HL-60/S4 treated with retinoic acid at 250 ng/mL for 4 days and 3 days (cell line): ENCODE measurements around the gene PARP11.

Experiments used
- in situ Hi-C: fragments of 300-500 bp; cut with MboI; formaldehyde crosslinking; loops from 2 replicates; pipeline ENCODE4 v1.7.0; 2022; ENCODE audit warnings: low sequenced_read_pairs

PARP11 gene

DNA sequence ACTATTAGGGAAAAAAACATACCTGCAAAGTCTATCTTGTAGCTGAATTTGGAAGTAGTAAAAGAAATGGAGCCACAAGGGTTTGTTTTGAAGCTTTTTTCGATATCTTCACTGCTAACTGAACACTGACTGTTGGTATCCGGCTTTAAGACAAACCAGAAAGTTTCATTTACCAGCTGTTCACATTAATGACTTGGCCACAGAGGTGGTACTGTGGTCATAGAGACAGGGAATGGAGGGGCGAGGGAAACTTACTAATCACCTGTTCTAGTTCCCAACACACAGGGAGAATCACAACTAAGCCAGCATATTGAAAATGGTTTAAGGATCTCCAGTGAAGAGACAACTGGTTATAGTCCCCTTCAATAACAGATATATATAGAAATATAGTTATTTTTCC is 44.3 kb downstream of the PARP11 start:
- in situ Hi-C loops: no loop called here

DNA sequence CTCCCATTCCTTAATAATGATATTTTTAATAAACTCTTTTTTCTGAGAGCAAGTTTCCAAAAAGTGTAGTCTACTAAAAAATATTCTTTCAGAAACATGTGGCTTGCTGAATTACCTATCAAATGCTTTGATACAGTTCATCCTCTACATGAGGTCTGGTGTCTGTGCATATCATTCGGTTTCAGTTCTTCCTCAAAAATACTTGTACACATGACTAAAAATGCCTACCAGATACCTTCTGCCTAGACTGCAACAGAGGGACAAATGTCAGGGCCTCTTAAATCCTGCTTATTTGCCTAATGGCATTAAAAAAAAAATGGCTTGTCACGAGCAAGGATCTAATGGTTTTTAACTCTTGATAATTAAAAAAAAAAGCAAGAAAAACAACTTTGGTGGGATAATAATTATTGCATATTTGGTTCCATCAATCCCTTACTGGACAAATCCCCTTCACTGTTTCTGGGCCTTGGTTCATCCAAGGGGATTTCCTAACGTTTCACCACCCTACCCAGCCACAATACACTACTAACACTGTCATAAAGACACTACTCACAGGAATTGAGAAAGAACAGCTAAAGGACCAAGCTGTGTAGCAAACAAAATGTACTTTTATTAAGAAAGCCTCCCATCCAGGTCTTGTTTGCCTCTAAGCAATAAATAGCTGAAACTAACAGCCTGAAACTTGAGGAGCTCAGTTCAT is 45.7 kb downstream of the PARP11 start:
- in situ Hi-C loops: no loop called here

DNA sequence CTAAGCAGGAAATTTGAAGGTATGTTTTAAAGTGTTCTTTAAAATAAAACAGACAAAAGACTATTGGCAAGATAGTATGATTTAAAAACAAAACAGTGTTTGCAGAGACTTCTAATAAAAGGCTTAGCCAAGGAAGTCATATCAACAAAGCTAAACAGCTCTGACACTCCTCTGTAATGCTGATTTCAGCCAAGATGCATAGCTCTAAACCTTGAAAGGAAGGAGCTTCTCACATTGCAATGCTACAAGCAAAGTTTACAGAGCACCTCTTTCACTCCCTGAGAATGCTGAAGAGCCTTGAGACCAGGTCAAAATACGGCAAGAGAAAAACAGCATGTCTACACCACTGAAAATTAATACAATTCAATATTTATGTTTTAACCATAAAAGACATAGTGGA is 51.8 kb downstream of the PARP11 start:
- in situ Hi-C loops: no loop called here

DNA sequence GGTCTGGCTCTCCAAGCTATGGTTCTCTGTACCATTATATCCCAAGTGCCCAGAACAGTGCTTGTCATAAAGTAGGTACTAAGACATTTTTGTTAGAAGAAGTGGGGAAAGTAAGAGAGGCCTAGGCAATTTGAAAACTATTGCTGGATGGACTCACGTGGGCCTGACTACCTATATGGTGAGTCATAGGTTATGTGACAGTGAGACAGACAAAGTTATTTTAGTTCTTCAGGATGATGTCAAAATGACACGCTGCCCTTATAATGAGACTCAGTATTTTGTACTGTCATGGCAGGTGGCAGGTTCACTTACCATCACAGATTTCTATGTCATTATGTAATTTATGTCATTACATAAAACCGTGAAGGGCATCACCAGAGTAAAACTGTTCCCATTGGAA is 53.1 kb downstream of the PARP11 start:
- in situ Hi-C loops: no loop called here

DNA sequence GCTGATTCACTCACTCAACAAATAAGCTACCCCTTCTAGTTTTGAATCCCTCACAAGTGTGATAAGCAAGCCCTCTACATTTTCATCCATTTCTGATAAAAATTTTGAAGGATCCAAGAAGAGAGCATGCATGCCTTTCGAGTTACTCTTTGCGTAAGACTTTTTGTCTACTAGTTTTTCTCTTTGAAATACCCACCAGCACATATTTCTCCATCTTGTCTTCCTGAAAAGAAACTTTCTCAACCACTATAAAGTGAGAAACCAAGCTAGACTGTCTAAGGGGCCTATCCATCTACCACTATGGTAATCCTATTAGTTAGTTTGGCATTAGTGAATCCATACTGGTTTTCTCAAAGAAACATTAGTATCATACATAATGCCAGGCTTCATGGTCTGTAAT is 56.9 kb downstream of the PARP11 start:
- in situ Hi-C loops: no loop called here

DNA sequence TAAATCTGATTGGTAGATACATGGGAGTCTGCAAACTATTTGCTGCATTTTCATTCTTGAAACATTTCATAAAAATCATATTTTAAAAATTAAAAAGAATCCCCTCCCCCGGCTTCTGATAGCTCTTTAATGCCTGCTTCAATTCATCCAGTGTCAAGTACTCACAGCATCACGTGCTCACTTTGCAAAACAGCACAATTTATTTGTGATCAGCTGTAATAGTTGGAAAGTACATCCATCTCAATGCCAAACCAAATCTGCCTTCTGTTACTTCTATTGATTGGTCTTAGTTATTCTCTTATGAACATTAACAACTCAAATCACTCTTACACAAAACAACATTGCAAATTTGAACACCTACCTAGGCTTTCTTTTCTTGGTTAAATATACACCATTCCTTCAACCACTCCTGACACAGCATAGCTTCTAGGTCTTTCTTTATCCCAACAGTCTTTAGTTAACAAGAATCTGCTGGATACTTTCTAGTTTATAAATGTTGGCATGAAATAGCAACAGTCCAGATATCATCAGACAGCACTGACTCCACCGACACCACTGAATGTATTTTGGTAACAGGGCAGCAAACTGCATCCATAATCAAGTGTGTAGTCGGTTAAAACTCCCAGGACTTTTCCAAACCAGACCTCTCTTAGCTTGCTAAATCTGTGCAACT is 58.0 kb downstream of the PARP11 start:
- in situ Hi-C loops: no loop called here

DNA sequence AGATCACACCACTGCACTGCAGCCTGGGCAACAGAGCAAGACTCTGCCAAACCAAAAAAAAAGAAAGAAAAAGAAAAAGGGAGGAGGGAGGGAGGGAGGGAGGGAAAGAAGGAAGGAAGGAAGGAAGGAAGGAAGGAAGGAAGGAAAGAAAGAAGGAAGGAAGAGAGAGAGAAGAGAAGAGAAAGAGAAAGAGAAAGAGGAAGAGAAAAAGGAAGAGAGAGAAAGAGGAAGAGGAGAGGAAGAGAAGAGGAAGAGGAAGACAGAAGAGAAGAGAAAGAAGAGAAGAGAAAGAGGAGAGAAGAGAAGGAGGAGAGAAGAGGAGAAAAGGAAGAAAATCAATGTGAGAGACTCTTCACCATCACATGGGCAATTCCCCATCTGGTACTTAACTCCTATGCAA is 62.7 kb downstream of the PARP11 start:
- in situ Hi-C loops: no loop called here

DNA sequence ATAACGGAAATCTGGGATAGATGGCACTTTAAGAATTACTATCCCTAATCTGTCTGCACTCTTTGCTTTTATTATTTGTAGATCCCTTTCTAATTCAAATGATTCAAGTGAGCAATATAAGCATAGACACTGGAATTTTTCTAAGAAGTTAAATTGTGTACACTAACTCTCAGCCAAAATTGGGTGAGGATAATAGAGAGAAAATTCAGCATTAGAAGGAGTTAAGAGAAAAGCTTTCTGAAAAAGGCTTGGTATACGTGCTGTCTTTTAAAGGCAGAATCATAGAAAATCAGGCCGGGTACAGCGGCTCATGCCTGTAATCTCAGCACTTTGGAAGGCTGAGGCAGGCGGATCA is 63.2 kb downstream of the PARP11 start:
- in situ Hi-C loops: no loop called here

DNA sequence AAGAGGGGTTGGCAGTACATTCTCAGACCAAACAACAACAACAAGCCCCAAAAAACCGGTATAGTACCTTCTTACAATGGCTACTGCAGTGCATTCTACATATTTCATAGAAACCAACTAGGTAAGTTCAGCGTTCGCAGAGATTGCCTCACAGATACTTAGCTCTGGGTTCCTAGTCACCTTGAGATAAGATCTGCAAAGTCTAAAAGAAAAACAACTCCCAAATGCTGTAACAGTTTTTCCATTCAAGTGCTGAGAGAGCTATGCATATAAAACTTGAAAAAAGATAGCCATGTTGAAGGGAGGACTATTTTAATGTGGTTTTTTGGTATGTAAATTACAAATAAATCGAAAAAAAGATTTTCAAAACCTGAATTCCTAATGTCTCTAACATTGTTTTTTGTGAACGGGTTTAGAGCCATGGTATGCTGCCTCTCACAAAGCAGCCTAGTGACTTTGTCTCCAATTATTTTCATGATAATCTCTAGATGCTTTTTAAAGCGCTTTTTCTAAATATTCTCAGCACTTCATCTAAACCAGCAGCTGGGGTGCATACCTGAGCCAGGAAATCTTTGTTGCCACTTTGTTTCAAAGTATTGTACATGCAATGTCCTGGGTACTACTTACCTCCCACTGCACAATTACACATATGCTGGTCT is 63.7 kb downstream of the PARP11 start:
- in situ Hi-C loops: no loop called here

DNA sequence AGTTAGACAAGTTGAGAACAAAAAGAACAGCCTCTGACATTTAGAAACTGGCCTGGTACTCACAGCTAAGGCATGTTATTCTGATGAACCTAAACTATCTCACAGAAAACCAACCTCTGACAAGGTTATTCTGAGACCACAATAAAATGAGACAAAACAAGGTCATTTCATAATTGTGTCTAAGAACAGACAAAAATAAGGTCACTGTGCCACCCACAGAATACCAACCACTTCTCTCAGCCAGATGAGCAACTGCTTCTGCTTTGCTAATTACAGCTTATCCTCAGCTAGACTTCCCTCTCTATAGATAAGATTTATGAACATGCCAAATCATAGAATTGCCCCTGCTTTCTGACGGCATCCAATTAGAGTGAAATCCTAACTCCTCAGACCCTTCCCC is 68.1 kb downstream of the PARP11 start:
- in situ Hi-C loops: no loop called here

DNA sequence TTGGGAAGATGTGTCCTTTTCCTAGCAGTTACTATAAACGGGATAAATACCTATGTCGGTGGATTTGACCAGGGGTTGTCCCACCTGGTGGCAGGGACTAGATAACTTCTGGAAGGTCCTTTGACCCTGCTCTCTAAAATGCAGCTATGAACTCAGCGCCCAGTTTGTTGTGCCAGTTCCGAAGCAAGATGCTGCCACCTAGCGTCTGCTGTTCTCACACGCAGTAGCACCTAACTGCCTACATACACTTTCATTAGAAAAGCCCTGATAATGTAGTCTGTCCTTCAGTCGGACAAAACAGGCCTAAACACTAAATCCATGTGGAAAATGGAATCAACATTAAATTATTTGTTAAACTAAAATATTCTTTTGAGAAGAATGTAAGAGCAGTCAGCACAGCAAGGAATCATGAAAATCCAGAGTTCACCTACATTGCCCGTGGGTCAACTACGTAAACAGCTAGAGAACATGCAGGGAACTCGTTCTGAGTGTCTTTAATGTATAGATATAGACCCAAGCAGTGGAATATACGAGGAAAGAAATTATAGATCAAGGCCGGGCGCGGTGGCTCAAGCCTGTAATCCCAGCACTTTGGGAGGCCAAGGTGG is 69.2 kb downstream of the PARP11 start:
- in situ Hi-C loops: no loop called here

DNA sequence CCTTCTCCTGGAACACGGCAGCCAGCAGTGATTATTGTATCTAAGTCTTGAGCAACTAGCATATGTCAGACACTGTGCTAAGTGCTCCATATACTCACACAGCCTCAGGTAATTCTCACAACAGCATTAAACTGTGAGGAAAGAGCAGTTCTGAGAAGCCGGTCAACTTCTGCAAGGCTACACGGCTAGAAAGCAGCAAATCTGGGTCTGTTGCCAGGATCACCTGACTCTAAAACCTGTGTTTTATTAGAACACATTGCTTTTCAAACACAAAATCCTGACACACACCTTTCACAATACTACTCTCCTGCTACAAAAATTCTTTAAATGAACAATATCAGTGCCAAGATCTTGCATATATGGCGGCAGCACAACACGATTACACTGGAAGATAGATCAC is 70.5 kb downstream of the PARP11 start:
- in situ Hi-C loops: no loop called here

DNA sequence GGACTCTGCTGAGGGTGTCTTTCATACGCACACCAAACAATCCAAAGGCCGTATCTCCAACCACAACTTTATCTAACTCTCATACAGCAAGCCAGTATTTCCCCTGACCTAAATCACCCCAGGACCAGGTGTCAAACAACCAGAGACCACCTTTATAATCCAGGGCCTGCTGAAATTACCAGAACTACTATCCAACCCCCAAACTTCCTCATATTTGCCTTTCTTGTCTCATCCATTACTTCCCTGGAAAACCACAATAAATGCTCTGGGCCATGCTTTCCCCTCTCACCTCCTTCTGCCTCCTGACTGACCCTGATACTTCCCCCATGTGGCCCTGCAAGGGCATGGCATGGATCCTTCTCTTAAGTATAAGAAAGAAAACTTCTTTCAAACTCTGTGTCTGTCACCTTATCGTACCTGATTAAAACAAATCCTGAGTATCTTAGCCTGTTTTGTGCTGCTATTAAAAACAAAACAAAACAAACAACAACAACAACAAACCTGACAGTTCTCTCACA is 75.6 kb downstream of the PARP11 start:
- in situ Hi-C loops: loop anchor here (10.0 kb wide), 1 partner anchor 503 kb away; no protein-coding TSS in a partner anchor

DNA sequence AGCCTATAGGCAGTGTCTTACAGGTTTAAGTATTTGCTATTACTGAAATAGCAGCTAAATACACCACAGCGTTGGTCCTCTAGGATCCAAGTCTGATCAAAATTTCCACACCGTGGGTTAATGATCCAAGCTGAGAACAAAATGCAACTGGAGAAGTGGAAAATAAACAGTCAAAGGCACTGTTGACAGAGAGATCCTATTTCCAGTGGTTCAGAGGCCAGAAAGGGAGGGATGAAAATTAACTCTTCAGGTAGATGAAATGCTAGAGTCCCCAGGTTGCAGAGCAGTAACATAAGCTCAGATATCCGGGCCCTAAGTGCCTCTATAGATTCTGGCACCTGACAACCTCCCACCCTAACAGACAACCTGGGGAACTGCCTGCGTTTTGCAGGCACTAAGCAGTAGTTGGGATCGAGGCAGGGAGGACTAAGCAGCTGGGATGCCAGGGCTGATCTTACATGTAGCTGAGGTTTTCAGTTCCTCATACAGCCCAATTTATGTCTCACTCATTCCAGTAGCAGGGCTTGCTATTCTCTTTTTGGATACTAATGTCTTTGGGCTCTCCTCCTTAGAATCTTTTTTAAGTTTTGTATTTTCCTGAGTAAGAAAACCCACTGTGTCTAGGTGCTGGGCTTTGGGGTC is 77.6 kb downstream of the PARP11 start:
- in situ Hi-C loops: loop anchor here (10.0 kb wide), 1 partner anchor 501 kb away; no protein-coding TSS in a partner anchor

DNA sequence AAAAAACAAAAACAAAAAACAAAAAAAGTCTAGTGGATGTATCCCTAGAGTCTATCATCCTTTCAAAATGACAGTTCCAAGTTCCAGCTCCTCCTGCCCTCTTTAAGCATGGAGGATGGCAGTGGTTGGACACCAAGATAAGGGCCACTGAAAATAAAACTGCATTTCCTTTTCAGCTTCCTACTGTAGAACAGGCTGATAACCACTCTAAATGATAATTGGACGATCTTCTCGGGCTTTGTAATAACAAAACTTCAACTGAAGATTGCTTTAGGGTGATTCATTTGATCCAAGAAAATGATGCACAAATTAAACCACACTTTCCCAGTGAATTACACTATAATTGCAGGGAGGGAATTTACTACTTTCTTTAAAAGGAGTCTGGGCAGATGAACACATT is 78.1 kb downstream of the PARP11 start:
- in situ Hi-C loops: loop anchor here (10.0 kb wide), 1 partner anchor 500 kb away; no protein-coding TSS in a partner anchor

DNA sequence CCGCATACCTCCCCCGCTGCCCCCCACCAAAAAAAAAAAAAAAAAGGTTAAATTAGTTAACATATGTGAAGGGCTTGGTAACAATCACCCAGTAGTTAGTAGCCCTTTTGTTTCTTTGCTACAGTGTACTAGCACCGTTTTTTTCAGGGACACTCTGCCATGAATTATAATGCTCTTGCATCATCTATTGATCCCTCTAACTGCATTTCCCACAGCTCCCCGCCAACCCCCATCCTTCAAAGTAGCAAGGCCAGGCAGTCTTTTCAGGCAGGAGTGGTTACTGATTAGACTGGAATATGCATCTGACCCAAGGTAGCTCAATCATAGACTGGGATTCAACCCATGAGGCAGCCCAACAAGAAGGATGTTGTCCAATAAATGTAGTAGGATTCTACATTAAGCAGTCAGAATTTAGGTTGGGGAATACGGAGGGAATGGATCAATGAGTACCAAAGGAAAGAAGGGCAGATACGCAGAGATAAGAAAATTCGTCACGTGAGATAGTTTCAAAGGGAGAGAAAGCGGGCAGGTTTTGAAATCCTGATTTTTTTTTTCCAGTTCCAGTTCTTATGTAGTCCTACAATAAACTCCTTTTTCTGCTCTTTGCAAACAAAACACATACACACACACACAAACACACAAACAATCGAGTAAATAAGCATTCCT is 80.4 kb downstream of the PARP11 start:
- in situ Hi-C loops: loop anchor here (10.0 kb wide), 1 partner anchor 498 kb away; no protein-coding TSS in a partner anchor

DNA sequence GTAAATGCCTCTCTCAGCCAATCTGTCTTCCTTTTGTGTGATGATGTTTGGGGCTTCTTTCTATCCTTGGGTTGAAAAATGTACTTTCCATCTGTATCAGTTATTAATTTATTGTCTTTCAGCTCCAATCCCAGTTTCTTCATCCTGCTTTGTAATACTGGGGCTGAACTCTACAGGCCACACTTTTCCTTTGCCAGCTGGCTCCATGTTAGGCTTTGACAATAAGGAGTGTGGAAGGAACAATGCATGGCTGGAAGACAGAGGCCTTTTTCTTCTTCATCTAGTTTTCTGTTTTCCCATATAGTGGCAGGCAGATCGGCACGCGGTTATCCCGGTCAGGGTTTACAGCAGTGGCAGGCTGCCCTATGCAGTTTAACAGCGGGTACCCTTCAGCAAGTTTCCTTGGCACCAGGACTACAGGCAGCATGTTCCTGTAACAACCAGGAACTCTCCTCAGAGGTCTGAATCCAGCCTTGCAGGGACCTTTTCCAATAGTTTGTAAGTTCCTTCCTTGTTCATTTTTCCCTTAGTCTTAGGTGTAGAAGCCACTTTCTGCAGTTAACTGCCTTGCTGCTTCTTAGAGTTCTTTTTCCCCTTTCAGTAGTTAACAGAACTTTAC is 81.8 kb downstream of the PARP11 start:
- in situ Hi-C loops: loop anchor here (10.0 kb wide), 1 partner anchor 497 kb away; no protein-coding TSS in a partner anchor

DNA sequence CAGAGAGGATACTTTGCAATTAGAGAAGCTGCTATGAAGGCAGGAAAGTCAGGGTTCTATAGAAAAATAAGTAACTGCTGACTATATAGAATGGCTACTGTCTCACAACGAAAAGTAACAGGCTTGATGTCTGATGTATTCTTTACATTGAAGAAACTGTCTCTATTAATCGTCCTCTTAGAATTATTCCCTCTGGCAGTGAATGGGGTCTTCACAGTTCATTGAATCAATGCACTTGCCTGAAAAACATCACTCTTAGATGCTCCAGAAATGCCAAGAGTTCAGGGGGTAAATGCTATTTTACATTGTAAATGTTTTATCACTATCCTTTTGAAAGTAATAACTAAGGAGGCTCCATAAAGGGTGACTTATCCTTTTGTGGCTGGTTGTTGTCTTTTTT is 82.6 kb downstream of the PARP11 start:
- in situ Hi-C loops: loop anchor here (10.0 kb wide), 1 partner anchor 496 kb away; no protein-coding TSS in a partner anchor

DNA sequence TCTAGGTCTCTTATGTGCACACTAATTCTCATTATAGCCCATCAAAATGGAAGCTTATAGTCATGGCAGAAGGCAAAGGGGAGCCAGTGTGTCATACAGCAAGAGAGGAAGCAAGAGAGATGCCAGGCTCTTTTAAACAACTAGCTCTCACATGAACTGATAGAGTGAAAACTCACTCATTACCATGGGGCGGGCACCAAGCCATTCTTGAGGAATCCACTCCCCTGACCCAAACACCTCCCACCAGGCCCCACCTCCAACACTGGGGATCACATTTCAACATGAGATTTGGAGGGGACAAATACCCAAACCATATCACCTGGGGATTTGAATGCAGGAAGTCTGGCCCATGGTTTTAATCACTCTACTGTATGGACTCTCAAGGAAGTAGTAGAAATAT is 83.4 kb downstream of the PARP11 start:
- in situ Hi-C loops: loop anchor here (10.0 kb wide), 1 partner anchor 495 kb away; no protein-coding TSS in a partner anchor
